ENCODE results near the gene MYBPH. TPM values are rescaled to one million over a fixed set of nuclear protein-coding genes. Genes with fewer than 3 reads are reported as not detected.

MYBPH gene
- total RNA-seq, 1 donor from 2014 or later = not detected

DNA sequence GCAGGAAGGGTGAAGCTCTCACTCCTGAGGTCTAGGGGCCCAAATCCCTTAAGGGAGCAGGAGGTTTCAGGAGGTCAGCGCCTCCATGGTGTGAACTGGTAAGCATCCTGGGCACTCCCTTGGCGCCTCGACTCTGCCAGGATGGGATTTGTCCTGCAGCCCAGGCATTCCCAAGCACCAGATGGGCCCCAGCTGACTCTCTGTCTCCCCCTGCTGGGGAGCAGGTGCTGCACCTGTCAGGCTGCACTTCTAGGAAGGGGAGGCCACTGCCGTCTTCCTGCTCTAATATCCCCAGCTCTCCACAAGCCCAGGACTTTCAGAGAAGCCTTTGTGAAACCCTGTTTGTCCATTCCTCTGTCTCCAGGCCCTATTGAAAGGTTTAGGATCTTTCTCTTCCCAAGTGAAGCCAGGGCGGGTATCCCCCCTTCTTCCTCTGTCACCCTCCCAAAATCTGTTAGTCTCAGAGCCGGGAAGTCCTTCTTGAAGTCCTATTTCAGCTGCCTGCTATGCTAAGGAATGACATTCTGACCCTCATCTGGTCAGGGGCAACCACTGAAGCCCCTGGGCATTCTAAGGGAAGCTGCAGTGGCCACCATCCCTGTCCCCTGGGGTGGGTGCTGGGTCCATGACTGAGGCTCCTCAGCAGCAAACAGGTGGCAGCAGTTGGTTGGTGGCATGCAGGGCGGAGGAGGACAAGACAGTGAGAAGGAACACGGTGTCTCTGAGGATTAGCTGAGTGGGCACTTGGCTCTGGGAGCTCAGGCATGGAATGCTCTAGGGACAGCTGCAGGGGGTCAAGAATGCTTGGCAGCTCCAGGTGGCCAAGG is 3.2 kb downstream of the MYBPH start:
- Mint-ChIP-seq H3K4me3 (ENCODE audit: unreplicated experiment) (no peak overlapping the region), H3K4me1 (ENCODE audit: unreplicated experiment) (no peaks in the 10 kb centered on the region), H3K27ac (ENCODE audit: unreplicated experiment) (no peak overlapping the region), H3K27me3 (ENCODE audit: unreplicated experiment) (peaks cover 10% of the 10 kb centered on the region), H3K36me3 (ENCODE audit: low read depth, unreplicated experiment) (peaks cover 8% of the 10 kb centered on the region), H3K9me3 (ENCODE audit: unreplicated experiment) (no peaks in the 10 kb centered on the region)
- TF ChIP-seq, protein P1, sequence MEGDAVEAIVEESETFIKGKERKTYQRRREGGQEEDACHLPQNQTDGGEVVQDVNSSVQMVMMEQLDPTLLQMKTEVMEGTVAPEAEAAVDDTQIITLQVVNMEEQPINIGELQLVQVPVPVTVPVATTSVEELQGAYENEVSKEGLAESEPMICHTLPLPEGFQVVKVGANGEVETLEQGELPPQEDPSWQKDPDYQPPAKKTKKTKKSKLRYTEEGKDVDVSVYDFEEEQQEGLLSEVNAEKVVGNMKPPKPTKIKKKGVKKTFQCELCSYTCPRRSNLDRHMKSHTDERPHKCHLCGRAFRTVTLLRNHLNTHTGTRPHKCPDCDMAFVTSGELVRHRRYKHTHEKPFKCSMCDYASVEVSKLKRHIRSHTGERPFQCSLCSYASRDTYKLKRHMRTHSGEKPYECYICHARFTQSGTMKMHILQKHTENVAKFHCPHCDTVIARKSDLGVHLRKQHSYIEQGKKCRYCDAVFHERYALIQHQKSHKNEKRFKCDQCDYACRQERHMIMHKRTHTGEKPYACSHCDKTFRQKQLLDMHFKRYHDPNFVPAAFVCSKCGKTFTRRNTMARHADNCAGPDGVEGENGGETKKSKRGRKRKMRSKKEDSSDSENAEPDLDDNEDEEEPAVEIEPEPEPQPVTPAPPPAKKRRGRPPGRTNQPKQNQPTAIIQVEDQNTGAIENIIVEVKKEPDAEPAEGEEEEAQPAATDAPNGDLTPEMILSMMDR (IDR thresholded peaks at IDR 0.05; ENCODE audit: unreplicated experiment) = peak; percentile 88
- DNase-seq (ENCODE audit: low spot score) = peak; percentile 89

DNA sequence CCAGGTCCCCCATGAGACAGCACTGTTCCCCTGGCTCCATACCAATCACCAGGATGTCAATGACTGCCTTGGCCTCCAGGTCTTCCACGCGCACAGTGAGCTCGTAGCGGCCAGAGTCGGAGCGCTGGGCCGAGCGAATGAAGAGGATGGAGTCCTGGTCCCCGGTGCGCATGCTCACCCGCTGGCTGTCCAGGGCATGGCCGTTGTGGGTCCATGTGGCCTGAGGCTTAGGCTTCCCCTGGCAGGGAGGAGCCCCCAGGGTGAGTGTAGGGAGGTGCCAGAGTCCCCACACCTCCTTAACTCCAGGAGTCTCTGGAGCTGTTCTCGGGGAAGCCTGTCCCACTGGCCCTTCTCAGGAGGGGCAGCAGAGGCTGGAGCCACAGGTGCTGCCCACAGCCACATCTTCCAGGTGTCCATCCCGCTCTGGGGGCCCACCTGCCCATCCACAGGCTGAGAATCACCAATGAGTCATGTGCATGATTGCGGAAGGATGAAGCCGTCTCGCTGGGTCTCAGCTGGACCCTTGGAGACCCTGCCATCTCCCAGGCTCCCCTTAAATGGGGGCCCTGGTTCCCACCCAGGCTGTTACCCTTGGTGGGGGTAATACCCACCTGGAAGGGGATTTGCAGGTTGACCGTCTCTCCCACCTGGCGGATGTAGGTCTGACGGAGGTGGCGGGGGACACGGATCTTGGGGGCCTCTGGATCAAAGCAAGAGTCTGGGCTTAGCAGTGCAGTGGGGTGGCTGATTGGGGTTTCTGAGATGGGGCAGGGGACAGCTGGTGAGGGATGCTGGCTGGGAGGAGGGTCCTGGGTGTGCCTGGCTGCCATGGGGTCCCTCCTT is 4.1 kb downstream of the MYBPH start:
- no peak for DNase-seq (ENCODE audit: low spot score)
- Mint-ChIP-seq H3K4me1 (ENCODE audit: unreplicated experiment) (no peaks in the 10 kb centered on the region), H3K27me3 (ENCODE audit: unreplicated experiment) (peaks cover 12% of the 10 kb centered on the region), H3K36me3 (ENCODE audit: low read depth, unreplicated experiment) (peaks cover 8% of the 10 kb centered on the region), H3K9me3 (ENCODE audit: unreplicated experiment) (no peaks in the 10 kb centered on the region), H3K4me3 (ENCODE audit: unreplicated experiment) (no peak overlapping the region), H3K27ac (ENCODE audit: unreplicated experiment) (no peak overlapping the region)
- TF ChIP-seq, protein P1 (IDR thresholded peaks at IDR 0.05; ENCODE audit: unreplicated experiment) = no peak

DNA sequence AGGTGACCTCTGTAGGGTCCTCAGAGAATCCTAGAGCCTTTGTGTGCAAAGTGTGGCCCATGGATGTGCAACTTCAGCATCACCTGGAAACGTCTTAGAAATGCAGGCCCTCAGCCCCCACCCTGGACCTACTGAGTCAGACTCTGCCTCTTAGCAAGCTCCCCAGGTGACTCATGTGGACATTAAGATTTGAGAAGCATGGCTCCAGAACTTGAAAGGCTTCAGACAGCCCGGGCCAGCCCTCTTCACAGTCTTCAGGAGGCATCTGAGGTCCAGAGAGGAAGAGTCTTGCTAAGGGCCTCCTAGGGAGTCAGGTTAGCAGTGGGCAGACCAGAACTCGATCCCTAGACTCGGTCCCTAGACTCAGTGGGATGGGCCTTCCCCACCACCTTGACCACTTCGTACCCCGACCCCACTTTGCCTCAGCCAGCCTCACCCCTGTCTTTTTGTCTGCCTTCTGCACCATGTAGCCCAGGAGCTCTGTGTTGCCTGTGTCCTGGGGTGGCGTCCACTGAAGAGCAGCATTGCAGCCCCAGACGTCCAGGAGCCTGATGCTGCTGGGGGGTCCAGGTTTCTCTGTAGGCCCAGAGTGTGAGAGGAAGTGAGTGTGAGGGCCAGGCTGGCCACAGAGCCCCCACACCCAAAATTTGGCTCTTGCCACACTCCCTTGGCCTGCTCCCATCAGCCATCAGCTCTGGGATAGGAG is 4.8 kb downstream of the MYBPH start:
- no peak for DNase-seq (ENCODE audit: low spot score)
- Mint-ChIP-seq H3K27ac (ENCODE audit: unreplicated experiment) (no peak overlapping the region), H3K36me3 (ENCODE audit: low read depth, unreplicated experiment) (peaks cover 8% of the 10 kb centered on the region), H3K4me3 (ENCODE audit: unreplicated experiment) (no peak overlapping the region), H3K27me3 (ENCODE audit: unreplicated experiment) (peaks cover 15% of the 10 kb centered on the region), H3K9me3 (ENCODE audit: unreplicated experiment) (no peaks in the 10 kb centered on the region), H3K4me1 (ENCODE audit: unreplicated experiment) (peaks cover 2% of the 10 kb centered on the region)
- TF ChIP-seq, protein P1 (IDR thresholded peaks at IDR 0.05; ENCODE audit: unreplicated experiment) = no peak

DNA sequence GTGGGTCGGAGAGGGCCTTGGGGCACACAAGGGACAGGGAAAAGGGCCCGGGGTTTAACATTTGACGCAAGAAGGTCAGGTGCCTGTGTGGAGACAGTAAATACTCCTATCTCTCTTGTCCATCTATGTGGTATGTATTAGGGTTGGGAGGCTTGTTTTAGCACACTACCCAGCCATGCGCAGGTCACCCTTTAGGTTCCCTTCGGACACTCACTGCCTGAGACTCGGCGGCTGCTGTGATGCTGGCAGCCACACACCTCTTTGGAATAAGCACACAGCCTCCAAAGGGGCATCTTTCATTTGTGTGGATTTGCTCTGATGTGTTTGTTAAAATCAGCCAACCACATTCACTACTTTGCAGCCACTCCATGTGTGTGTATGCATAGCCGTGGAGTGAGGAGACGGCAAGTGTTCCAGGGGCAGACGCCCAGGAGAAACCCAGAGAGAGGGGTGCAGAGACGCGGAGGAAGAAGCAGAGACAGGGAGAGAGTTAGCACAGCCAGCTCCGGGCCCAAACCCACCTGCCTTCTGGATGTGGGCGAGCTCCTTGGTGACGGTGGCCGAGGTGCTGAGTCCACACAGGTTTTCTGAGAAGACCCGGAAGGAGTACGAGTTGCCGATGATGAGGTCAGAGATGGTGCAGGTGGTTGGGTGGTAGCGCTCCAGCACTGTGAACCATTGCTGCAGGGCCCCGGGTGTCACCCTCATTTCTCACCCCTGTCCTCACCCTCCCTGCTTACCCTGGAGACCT is 5.7 kb downstream of the MYBPH start:
- Mint-ChIP-seq H3K4me3 (ENCODE audit: unreplicated experiment) (no peak overlapping the region), H3K27ac (ENCODE audit: unreplicated experiment) (no peak overlapping the region), H3K27me3 (ENCODE audit: unreplicated experiment) (peaks cover 17% of the 10 kb centered on the region), H3K36me3 (ENCODE audit: low read depth, unreplicated experiment) (peaks cover 15% of the 10 kb centered on the region), H3K4me1 (ENCODE audit: unreplicated experiment) (peaks cover 2% of the 10 kb centered on the region), H3K9me3 (ENCODE audit: unreplicated experiment) (no peaks in the 10 kb centered on the region)
- DNase-seq (ENCODE audit: low spot score) = no peak
- TF ChIP-seq, protein P1 (IDR thresholded peaks at IDR 0.05; ENCODE audit: unreplicated experiment) = no peak
